NCI-H748 treated with DMSO at 0.1 percent for 48 hours (cell line): ENCODE data around the gene HIVEP3.
A peak's percentile ranks its signal among the peaks of the same experiment; 100 is the strongest.

Source experiments
- DNase-seq: peaks from one replicate; lab custom pipeline; 2025; lab: John Stamatoyannopoulos, UW

The HIVEP3 gene

DNA sequence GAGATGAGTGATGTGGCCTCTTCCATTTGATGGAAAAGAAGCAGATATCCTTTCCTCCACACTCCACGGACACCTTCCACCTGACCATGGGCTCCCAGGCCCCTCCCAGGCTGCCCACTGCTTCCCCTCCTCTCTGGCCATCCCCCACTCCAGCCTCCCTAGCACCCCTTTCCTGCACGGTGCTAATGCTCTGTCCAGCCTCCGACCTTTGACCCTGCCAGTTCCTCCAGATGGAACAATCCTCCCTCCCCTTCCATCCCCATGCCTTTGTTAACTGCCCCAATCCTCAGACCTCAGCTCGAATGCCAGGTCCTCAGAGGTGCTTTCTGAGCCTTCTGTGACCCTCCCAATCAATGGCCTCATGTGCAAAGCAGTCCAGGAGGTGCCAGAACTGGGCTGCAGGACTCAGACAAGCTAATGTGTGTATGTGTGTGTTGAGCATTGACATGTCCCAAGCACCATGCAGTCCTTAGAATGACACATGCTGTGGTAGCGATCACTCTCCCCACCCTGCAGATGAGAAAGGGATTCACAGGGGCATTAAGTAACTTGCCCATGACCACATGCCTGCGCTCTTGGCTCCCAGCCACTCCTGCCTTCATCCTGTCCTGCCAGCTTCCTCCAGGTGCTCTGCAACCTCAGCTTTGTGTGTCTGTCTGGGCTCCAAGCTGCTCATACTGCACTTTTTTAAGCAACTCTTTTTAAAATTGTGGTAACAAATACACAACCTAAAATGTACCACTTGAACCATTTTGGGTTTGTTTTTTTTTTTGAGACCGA, 370.8 kb downstream of the HIVEP3 start:
- DNase-seq: no peak

DNA sequence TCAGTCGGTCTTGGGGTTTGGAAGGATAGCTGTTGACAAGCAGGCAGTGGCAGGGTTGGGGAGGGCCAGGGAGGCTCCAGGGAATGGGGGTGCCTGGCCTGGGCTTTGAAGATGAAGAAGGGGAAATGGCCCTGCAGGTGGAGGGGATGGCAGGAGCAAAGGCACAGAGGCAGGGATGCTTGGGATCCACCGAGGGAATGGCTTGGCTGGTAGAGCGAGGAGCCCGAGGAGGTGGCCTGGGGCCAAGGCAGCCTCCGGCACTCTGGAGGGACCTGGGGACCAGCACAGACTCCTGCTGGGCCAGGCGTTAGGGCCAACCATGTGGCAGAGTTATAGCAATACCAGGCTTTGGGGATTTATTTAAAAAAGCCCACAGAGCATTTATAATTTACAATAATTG, 371.4 kb downstream of the HIVEP3 start:
- DNase-seq: no peak

DNA sequence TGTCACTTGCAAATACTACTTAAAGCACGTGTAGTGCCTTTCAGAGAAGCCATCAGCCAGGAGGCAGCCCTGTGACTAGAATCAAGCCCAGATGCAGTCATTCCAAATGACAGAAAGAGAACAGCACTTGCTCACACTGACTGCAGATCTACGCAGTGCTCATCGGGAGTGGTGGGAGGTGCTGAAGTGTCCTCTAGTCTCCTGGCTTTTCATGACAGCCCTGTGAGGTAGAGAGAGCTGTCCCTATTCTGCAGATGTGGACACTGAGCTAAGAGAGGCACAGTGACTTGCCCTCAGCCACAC, 371.9 kb downstream of the HIVEP3 start:
- no peak for DNase-seq

DNA sequence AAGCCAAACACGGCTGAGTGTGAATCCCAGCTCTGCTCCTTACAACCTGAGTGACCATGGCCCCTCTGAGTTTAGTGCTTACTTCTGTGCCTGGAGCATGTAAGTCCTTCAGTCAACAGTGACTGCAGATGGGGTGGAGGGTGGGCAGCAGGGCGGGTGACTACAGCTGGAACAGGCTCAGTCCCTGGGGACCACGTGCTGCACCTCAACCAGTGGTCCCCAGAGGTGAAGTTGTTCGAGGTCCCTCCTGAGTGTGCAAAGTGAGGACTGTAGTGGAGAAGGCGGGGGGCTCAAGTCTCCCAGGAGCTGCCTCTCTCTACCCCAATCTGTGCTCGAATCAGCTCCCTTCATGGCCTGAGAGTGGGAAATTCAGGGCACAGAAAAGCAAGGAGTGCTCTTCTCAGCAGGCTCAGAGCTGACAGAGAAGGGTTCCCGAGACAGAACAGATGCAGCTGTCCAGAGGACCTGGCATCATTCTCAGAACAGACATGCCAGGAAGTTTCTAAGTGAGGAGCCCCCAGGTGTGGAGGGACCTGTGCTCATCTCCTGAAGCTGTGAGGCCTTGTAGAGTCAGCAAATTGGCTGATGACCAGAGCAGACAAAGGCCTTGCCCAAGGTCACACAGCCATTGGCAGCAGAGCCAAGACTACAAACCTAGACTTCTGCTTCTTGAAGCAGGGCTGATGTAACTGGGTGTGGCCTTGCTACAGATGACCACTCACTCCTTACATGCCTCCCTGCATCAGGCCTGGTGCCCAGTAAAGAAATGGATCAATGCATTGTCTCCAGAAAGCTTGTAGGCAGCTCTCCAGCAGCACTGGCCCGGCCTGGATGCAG, 372.5 kb downstream of the HIVEP3 start:
- no peak for DNase-seq

- no peak for DNase-seq
Measured at GRCh38 chr1:41542196-41542930, 376.4 kb downstream of the HIVEP3 start.

DNA sequence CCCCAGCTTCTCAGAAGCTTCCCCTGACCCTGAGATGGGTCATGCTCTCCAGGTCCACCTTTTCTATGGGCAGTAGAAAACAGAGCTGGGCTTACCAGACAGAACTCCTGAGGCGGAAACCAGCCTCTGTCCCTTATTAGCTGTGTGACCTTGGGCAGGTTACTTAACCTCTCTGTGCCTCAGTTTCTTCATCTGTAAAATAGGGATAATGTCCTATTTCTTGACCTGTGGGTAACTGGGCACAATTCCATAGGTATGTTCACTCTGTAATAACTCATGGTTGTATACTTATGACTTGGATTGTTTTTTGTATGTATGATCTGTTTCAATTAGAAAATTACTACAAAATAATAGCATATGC, 377.1 kb downstream of the HIVEP3 start:
- no peak for DNase-seq

GRCh38 chr1:41540886-41541591, 377.7 kb downstream of the HIVEP3 start:
- DNase-seq: no peak

DNA sequence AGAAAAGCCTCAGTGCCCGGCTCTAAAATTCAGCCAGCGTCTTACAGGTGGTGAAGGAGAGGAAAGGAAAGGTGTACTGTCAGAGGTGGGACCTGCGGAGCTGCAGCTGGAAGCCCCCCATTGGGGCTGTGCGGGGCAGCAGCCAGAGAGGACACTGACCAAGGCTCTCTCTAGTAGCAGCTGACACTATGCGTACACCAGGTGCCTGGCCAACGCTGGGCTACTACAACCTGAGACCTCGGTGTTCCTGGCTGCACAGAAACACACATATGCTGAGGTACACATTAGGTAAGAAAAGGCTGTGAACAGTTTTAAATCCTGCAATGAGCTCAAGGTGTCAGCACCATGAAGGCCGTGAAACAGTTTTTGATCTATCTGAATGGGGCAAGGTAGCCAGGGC, 378.7 kb downstream of the HIVEP3 start:
- DNase-seq: no peak

DNA sequence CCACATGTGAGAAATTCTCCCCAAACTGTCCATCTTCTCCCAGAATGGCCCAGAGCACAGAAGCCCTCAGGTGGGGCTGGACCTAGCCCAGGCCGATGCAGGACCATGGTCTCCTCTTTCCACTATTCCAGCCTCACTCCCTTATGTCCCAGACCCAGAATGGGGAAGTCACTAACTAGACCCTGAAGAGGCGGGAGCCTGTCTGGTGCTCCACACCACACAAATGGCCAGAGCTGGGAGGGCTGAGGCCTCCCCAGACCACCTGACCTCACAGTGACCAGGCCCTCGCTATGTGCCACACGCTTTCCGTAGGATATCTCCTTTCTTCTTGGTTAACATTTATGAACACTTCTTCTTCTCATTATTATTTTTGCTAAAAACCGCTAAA, 379.3 kb downstream of the HIVEP3 start:
- no peak for DNase-seq

DNA sequence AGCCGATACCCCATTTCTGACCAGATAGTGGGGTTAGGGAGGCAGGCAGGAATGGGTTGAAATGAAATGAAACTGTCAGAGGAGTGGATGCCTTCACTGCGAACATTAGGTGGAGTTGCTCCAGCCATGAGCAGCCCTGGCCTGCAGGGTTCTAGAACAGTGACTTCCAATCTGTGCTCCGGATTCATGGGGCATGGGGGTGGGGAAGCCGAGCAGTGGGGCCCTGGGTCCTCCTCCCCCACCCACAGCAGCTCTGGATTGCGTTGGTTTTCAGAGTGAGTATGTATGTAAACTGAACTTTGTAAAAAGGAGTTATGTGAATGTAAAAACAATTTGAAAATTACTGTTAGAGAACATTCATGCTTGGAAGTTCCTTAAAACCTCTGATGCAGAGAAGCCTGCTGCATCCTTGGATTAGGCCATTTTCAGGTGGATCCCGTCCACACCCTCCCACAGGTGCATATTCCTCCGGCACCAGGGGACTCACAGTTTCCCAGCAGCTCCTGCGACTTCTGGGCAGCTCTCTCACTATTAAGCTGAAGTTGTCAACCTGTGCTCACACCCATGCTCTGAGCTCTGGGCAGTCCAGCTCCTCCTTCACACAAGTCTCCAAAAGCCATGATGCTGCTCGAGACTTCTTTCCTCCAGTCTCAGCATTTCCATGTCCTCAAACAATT, 379.8 kb downstream of the HIVEP3 start:
- no peak for DNase-seq

DNA sequence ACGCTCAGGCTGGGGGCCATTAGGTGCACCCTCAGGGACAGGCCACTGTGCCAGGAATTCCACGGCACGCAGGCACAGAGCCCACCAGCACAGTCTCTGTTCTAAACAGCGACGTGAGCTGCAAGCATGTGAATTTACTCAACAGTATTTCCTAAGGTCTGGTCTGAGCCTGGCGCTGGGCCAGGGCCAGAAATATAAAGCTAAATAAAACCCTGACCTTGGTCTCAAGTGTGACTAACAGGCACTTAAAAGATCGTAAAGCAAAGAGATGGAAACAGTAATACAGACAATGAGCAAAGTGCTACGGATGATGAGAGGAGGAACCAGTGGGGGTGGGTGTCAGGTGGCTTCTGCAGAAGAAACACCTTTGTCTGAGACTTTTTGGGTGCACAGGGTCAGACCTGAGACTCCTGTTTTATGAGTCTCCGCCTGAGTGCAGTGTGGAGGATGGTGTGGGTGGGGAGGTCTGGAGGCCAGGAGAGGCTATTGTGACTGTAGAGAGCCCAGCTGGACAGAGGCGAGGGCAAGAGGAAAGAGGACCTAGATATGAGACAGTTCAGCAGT, 380.9 kb downstream of the HIVEP3 start:
- peak; percentile 91 for DNase-seq

- DNase-seq: no peak
Measured at GRCh38 chr1:41537251-41537650, 381.5 kb downstream of the HIVEP3 start.

DNA sequence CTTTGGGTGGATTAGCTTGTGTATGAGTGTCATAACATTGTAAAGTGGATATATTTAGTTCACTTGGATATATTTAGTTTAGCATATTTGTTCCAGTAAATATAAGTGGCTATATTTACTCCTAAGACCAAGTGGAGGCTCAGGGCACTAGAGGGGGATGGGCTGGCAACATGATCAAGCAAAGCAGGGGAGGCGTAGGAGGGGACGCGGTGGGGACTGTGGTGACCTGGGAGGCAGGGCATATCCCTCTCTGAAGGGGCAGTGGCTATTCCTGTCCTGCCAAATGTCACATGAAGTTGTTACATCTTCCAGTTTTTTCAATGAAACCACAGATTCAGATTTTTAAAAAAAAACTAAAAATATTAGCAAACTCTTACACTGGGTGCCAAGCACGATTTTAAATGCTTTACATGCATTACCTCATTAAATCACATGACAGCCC, 382.3 kb downstream of the HIVEP3 start:
- no peak for DNase-seq

GRCh38 chr1:41535716-41536115, 383.0 kb downstream of the HIVEP3 start:
- DNase-seq: no peak

- DNase-seq: no peak
Measured at GRCh38 chr1:41535276-41535675, 383.4 kb downstream of the HIVEP3 start.

DNA sequence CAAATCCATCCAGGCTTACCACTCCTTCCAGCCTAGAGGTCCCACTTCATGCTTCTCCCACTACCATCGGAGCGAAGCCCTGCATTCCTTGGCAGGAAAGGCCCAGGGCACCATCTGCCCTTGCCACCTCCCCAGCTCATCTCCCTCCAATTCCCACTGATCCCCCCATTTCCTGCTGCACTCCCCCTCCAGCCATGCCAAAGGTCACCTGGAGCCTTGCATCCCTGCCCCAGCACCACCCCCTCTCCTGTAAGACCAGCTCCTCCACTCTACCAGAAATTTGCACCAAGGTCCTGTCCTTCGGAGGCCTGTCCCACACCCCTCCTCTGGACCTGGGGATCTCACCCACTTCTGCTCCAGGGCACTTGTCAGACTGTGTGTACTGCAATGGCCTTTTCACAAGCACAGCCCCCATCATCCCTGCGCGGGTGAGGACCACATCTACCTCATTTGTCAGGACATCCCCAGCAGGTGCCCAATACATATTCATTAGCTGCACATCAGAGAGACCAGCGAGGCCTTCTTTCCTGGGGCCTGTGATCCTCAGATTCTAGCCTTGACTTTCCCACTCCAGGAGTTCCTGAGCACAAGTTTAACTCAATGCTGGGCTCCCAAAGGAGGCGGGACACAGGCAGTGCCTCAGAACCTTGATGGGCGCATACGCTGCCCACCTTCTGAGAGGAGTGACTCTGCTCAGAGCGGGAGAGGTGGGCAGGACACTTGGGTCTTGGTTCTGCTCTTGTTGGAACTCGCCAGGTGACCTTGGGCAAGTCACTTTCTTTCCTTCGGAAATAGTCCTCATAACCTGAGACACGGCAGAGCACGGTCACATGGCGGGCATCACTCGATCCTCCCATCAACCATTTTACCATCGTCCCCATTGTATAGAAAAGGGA, 384.3 kb downstream of the HIVEP3 start:
- no peak for DNase-seq

- DNase-seq: no peak
Measured at GRCh38 chr1:41533731-41534080, 385.0 kb downstream of the HIVEP3 start.

DNA sequence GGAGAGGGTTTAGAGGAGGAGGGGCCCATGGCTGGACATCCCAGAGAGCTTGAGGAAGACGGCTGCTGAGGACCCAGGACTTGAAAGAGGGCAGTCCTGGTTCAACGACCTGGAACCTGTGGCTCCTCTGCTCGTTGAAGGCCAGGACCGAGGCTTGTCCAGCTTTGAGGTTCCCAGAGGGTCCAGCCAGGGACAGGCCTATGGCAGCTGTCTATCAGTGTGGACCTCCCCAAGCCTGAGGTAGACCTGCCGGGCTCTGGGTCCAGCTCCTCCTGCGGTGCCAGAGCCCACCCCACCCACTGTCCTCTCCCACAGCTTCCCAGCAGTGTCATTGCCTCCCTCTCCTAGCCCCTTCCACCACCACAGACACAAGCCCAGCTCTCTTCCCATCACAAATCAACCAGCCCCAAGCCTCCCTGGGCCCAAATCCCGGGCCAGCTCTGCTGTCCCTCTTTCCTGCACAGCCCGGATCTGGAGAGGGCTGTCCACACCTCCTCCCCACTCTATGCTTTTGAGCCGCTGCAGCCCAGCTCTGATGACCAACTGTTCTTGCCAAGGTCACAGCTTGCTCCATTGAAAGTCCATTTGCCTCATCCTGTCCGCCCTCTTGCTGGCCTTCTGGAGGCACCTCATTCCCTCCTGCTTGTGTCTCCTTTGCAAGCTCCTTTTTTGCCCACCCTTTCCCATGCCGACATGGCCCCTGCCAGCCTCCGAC, 385.5 kb downstream of the HIVEP3 start:
- DNase-seq: no peak

- DNase-seq: no peak
Measured at GRCh38 chr1:41532206-41532975, 386.3 kb downstream of the HIVEP3 start.
